Measurements from ENCODE around the gene ZNF28.
"Not testable (repeated sequence)": the region's sequence is repeated elsewhere in the genome, so short reads cannot be mapped to it uniquely, and the experiment has no call there.

The ZNF28 gene

DNA sequence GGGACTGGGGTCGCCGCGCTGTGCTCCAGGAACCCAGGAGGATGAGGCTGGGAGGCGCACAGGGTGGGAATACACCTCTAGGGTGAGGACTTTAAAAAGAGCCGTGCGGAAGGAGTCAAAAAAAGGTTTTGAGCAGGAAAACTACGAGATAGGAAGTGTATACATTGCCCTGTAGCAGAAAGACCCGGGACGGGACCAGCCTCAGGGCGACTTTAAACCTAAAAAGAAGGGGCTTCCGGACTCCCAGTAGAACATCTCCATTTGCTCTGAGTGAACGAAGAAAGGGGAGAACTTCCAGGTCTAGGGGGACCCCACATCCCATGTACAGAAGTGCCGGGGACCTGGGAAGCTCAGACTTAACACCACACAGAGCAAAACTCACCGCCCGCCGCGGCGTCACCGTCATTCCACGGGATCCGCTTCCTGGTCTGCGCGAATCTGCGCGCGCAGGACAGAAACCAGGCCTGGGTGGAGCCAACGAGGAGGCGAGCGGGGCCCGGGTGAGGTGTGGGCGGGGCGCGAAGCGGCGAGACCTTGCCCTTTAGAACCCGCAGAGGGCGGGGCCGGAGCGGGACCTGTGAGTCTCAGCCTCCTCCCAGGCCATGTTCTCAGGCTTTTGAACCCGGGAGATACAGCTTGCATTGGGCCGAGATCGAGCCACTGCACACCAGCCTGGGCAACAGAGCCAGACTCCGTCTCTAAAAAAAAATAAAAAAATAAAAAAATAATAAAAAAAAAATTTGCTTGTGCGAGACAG, at the start of gene ZNF28:
TSS of gene ZNF28 (minus strand) at position 430 of the 757 bp plus-strand sequence. CDS start 3,675 bp downstream, outside the sequence.
- peak; percentile 81 to 84 for DNase-seq

- DNase-seq, result not testable (repeated sequence)
Observed at GRCh38 chr19:52868031-52868430, 46.6 kb upstream of the ZNF28 start.

GRCh38 chr19:52857378-52858191, 36.2 kb upstream of the ZNF28 start, which contains the start of gene ZNF468:
Gene ZNF468 (minus strand): TSS chr19:52857619. CDS start chr19:52854272, 3,347 bp downstream.
- DNase-seq, result peak; percentile 76 to 81

GRCh38 chr19:52856540-52857377, 35.3 kb upstream of the ZNF28 start:
- not testable (repeated sequence) for DNase-seq

DNA sequence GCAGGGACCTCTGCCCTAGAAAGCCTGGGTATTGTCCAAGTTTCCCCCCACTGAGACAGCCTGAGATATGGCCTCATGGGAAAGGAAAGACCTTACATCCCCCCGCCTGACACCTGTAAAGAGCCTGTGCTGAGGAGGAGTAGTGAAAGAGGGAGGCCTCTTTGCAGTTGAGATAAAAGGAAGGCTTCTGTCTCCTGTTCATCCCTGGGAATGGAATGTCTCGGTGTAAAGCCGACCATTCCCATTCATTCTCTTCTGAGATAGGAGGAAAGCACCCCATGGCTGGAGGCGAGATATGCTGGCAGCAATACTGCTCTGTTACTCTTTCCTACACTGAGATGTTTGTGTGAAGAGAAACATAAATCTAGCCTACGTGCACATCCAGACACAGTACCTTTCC, 25.9 kb upstream of the ZNF28 start:
- not testable (repeated sequence) for DNase-seq

GRCh38 chr19:52840825-52841465, 19.5 kb upstream of the ZNF28 start:
- not testable (repeated sequence) for DNase-seq

GRCh38 chr19:52834289-52834688, 12.9 kb upstream of the ZNF28 start:
- not testable (repeated sequence) for DNase-seq

- DNase-seq, result peak; percentile 42
Observed at GRCh38 chr19:52833541-52833940, 12.1 kb upstream of the ZNF28 start.

- not testable (repeated sequence) for DNase-seq
Observed at GRCh38 chr19:52829866-52830265, 8.4 kb upstream of the ZNF28 start.

GRCh38 chr19:52825765-52826164, 4.3 kb upstream of the ZNF28 start:
- no peak for DNase-seq

DNA sequence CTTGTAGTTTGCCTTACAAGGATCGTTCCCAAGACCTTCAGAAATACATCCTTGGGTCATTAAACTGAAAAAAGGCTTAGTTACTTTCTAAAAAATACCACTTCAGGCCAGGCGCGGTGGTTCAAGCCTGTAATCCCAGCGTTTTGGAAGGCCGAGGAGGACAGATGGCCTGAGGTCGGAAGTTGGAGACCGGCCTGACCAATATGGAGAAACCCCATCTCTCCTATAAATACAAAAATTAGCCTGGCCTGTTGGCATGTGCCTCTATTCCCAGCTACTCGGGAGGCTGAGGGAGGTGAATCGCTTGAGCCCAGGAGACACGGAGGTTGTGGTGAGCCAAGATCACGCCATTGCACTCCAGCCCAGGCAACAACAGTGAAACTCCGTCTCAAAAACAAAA, 2.2 kb upstream of the ZNF28 start:
- DNase-seq, result no peak

GRCh38 chr19:52820472-52821203, 795 bp downstream of the ZNF28 start:
- DNase-seq, result peak; percentile 14 to 30

DNA sequence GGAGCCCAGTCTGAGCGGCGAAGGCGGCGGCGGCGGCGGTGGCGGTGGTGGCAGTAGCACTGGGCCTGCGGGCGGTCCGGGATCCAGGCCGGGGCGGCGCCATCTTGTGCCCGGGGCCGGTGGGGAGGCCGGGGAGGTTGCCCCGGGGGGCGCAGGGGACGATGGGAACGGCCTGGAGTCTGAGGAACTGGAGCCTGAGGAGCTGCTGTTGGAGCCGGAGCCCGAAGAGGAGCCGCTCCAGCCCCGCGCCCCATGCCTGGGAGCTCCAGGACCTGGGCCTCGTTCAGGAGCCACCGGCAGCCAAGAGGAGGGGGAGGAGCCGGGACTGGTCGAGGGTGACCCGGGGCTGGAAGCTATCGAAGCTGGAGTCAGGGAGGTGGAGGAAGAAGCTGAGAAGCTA, 11.6 kb downstream of the ZNF28 start:
- DNase-seq, result no peak

DNA sequence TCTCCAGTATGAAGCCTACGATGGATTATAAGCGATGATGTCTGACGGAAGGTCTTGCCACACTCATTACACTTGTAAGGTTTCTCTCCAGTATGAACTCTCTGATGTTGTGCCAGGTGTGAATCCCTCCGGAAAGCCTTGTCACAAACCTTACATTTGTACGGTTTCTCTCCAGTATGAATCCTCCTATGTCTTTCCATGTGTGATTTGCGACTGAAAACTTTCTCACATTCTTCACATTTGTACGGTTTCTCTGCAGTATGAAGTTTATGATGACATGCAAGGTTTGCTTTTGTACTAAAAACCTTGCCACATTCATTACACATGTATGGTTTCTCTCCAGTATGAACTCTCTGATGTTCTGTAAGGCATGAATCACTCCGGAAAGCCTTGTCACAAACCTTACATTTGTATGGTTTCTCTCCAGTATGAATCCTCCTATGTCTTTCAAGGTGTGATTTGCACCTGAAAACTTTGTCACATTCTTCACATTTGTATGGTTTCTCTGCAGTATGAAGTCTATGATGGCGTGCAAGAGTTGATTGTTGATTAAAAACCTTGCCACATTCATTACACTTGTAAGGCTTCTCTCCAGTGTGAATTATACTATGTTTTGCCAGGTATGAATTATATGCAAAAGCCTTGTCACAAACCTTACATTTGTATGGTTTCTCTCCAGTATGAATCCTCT, 21.3 kb downstream of the ZNF28 start:
- not testable (repeated sequence) for DNase-seq

- DNase-seq, result no peak
Observed at GRCh38 chr19:52789440-52789839, 32.0 kb downstream of the ZNF28 start.

DNA sequence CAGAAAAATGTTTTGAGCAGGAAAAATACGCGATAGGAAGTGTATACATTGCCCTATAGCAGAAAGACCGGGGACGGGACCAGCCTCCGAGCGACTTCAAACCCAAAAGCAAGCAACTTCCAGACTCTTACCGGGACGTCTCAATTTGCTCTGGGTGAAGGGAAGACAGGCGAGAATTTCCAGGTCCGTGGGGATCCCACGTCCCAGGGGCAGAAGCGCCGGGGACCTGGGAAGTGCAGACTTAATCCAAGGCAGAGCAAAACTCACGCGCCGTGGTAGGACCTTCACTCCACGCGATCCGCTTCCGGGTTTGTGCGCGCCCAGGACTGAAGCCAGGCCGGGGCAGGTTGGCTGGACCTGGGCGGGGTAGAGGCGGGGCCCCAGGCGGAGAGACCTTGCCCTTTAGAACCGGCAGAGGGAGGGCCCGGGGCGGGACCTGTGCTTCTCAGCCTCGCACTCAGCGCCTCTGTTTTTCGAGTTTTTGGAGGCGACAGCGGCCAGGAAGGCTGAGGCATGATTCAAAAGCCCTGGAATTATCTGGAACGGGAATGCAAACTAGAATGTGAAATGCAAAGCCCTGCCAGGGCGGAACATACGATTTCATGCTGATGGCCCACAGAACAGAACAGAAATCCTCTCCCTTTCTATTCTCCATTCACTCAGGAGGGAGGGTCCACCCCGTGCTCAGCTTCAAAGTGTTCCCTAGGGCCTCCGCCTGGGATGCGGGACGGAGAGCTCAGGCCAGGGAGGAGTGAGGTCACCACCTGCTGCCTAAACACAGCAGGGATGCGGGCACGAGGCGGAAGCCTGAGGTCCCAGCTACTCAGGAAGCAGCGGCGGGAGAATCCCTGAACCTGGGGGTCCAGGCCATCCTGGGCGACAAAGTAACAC, 34.7 kb downstream of the ZNF28 start, which contains the start of gene ZNF600:
TSS of gene ZNF600 (minus strand) at position 328 of the 891 bp plus-strand sequence. CDS start 7,903 bp downstream, outside the sequence.
- peak; percentile 77 to 80 for DNase-seq

DNA sequence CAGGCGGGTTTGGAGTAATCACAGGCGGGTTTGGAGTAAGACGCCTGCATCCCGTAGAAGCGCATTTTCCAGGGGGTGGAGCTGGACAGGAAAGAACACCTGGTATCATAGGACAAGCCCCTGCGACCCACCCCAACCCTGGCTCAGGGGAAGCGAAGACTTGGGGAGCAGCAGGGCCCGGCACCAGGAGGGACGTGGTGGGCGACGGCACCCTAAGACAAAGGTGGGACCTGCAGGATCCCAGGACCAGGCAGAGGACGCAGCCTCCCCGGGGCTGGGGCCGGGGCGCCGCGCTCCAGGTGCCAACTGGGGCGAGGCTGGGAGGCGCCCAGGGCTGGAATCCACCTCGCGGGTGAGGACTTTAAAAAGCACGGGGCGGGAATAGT, 35.4 kb downstream of the ZNF28 start:
- DNase-seq, result no peak

DNA sequence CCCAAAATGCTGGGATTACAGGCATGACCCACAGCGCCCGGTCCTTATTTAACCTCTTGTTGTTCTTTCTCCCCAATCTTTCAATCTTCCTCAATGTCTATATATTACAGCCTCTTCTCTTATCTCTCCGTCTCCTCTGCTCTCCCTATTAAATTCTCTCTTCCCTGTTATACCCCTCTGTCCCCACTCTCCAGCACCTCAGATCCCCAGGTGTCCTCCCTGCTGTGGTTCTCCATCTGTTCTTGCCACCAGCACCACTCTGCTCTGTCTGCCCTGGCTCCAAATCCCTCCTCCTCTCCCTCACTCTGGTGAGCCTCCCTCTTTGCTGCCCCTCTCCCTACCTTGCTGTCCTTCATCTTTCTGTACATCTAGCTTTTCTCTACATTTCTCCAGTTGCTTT, 35.9 kb downstream of the ZNF28 start:
- DNase-seq, result no peak

DNA sequence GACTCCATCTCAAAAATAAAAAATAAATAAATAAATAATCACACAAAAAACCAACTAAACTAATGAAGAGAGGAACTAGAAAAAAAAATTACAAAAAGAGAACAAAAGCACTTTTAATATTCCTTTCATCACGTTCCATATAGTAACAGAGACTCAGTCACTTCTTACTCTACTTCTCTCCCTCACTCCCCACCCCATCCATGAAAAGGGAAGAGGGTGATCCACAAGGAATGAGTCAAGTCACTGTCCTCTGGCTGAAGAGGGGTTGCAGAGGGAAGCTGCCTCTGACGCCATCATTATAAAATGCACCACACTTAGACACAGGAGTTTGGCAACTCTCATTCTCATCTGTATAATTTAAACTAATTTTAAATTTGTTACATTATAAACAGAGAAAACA, 38.6 kb downstream of the ZNF28 start:
- not testable (repeated sequence) for DNase-seq

DNA sequence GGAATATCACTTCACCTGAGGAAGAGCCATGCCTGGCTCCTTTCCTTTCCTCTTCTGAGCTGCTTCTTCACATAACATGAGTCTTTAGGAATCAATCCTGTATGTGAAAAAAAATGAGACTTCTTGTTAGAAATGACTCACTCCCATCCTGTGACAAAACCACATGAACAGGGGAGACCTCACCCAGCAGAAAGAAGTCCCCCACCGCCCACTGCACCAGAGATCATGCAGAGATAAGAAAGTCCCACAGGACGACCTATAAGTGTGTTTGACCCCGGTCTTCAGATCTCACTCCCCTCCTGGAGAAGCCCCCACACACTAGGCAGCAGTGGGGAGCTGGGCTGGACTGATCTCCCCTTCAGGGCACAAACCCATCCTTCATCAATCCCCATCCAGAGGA, 42.6 kb downstream of the ZNF28 start:
- peak; percentile 46 to 47 for DNase-seq
